GM19372 (cell line): ENCODE measurements around the gene EPO.
"Not testable (repeated sequence)": the region's sequence is repeated elsewhere in the genome, so short reads cannot be mapped to it uniquely, and the experiment has no call there.

ENCODE experiments used
- ATAC-seq: cut with Tn5 transposase; IDR thresholded peaks from one replicate; pipeline ENCODE4 v1.9.1; 2021; ENCODE audit warnings: mild to moderate bottlenecking, low read depth, moderate library complexity; ENCODE audit not compliant: unreplicated experiment

EPO gene

GRCh38 chr7:100731937-100732636 is 11.8 kb downstream of the EPO start:
- no peak for ATAC-seq

- ATAC-seq: no peak
Observed at GRCh38 chr7:100735730-100736129, 15.5 kb downstream of the EPO start.

- no peak for ATAC-seq
Observed at GRCh38 chr7:100736671-100737070, 16.4 kb downstream of the EPO start.

- no peak for ATAC-seq
Observed at GRCh38 chr7:100739934-100740333, 19.7 kb downstream of the EPO start.

- ATAC-seq: no peak
Observed at GRCh38 chr7:100744605-100745004, 24.3 kb downstream of the EPO start.

GRCh38 chr7:100745184-100745583 is 24.9 kb downstream of the EPO start:
- ATAC-seq: no peak

GRCh38 chr7:100752994-100753393 is 32.7 kb downstream of the EPO start:
- ATAC-seq: no peak

- ATAC-seq: no peak
Observed at GRCh38 chr7:100753750-100754149, 33.5 kb downstream of the EPO start.

GRCh38 chr7:100759357-100760171 is 39.3 kb downstream of the EPO start:
- no peak for ATAC-seq

- ATAC-seq: not testable (repeated sequence)
Observed at GRCh38 chr7:100762841-100763240, 42.6 kb downstream of the EPO start.

- ATAC-seq: no peak
Observed at GRCh38 chr7:100763556-100764140, 43.4 kb downstream of the EPO start.

GRCh38 chr7:100764841-100765240 is 44.6 kb downstream of the EPO start:
- ATAC-seq: no peak

- no peak for ATAC-seq
Observed at GRCh38 chr7:100765250-100765649, 45.0 kb downstream of the EPO start.

- no peak for ATAC-seq
Observed at GRCh38 chr7:100768784-100769183, 48.5 kb downstream of the EPO start.
